ENCODE measurements around the gene CEP192. TPM values are rescaled to one million over a fixed set of nuclear protein-coding genes. Genes with fewer than 3 reads are reported as not detected.

The CEP192 gene
- total and polyA plus RNA-seq, 10 of the 15 experiments (the other 5 are each of a cell fraction or from before 2014, with no cell fraction given): 15.4 to 58.2 (median 29.6) TPM

DNA sequence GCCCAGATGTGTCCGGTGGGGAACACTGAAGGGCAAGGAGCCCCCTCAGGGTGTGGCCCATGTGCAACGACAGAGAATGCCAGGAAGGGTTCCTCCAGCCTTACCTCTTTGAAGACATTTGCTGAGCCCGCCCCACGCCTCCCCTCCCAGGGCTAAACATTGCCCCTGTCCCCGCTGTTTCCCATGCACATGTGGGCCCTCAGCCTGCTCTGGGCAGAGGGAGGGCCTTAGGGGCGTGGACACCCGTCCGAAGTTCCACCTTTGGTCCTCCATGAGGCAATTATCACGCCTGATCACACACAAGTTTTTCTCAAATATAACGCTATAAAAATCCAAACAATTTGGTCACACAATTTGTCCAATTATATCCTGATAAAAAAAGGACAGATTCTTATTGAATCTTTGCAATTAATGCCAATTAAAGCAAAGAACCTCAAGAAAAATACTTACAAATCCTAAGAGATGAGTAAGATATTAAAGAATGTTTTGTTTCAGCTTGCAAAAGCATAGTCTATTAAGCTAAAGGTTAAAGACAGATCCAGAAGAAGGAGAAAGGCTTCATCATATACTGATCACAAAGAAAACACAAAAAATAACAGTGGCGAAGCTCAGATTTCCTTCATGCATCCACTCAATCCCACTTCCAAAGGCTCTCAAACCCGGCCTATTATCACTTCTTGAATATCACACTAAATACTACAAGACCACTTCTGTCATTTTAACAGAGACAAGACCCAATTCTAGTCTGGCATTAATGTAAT, 172.2 kb downstream of the CEP192 start:
- in situ Hi-C loops (cut with MboI): loop anchor here (25.0 kb wide), 1 partner anchor 474 kb away; no protein-coding TSS in a partner anchor
- POLR2A ChIA-PET: no interaction called here

DNA sequence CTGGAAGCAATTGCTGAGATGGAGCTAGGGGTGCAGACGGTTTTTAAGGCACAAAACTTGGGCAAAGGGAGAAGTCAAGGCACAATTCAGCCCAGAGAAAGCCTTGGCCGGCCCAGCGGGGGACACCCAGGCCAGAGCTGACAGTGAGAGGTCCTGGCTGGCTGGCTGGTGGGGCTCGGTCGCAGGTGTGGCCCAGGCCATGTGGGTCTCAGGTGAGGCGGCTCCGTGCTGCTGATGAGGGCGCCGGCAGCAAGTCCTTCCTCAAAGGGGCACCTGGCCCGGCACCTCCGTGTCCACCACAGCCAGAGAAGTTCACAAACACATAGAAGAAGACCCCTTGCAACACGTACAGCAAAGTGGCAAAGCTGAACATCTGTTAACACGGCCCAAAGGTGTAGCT, 173.2 kb downstream of the CEP192 start:
- Histone ChIP-seq H3K9ac (ENCODE audit: control insufficient read depth, insufficient read depth, low read length) (no peak overlapping the region), H3K4me1 (ENCODE audit: control insufficient read depth, insufficient read depth, low read length) (no peaks in the 10 kb centered on the region), H3K4me2 (ENCODE audit: control insufficient read depth, insufficient read depth) (no peak overlapping the region), H3K4me3 (no peak overlapping the region), H3K79me2 (ENCODE audit: control insufficient read depth, insufficient read depth, low read length) (no peaks in the 10 kb centered on the region), H3K27ac (ENCODE audit: control insufficient read depth, insufficient read depth) (no peak overlapping the region), H4K20me1 (ENCODE audit: control insufficient read depth, insufficient read depth) (no peaks in the 10 kb centered on the region), H3K27me3 (replicated peaks in 1 of 2; ENCODE audit: control insufficient read depth in 2 of 2, insufficient read depth in 2 of 2, low read length in 1 of 2) (no peaks in the 10 kb centered on the region; a peak in 1 of 4 replicates), H3K36me3 (ENCODE audit: control insufficient read depth in 2 of 2, insufficient read depth in 2 of 2, low read length in 1 of 2) (no peaks in the 10 kb centered on the region), H2AFZ (ENCODE audit: control insufficient read depth, low read depth, low read length) (no peak overlapping the region), H3K9me3 (replicated peaks; ENCODE audit: control insufficient read depth, insufficient read depth, low read length) (no peaks in the 10 kb centered on the region)
- no TSS peak for BruUV-seq (replicated peaks)
- POLR2A ChIA-PET: no interaction called here
- TF ChIP-seq JUND (IDR thresholded peaks at IDR 0.05; ENCODE audit: low read depth, low read length): no peak
- TF ChIP-seq ZNF622 (IDR thresholded peaks at IDR 0.05): no peak
- no peak for TF ChIP-seq STAT3 (IDR thresholded peaks at IDR 0.05; ENCODE audit: low read depth, low read length)
- TF ChIP-seq ZNF274 (IDR thresholded peaks at IDR 0.05; ENCODE audit: insufficient read depth, insufficient read length): no peak
- TF ChIP-seq GABPA (IDR thresholded peaks at IDR 0.05; ENCODE audit: low read depth): no peak
- TF ChIP-seq EZH2 (IDR thresholded peaks at IDR 0.05; ENCODE audit: borderline replicate concordance, control insufficient read depth, low read depth, low read length): no peak
- TF ChIP-seq BMI1 (IDR thresholded peaks at IDR 0.05; ENCODE audit: borderline replicate concordance): no peak
- intact Hi-C loops (cut with micrococcal nuclease; ENCODE audit: unreplicated experiment) (no loop called here), in situ Hi-C loops (cut with MboI) (loop anchor here (25.0 kb wide), 1 partner anchor 473 kb away; no protein-coding TSS in a partner anchor)
- WGBS (ENCODE audit: insufficient coverage, insufficient replicate concordance, low lambda C conversion rate, missing lambda C conversion rate): 42% methylated on average over 13 of the region's 13 CpGs
- RAD21 ChIA-PET (ENCODE audit: unreplicated experiment): no interaction called here
- CTCF ChIA-PET: no interaction called here
- SMC1A ChIA-PET (ENCODE audit: uncharacterized antibody, unreplicated experiment): no interaction called here
- ATAC-seq: no peak
- DNase-seq (ENCODE audit: low read depth, low spot score): no peak
- no peak for FAIRE-seq

More for the DNA sequence above, 172.2 kb downstream of the CEP192 start:
- no TSS peak for BruUV-seq (replicated peaks)
- Histone ChIP-seq H3K79me2 (ENCODE audit: control insufficient read depth, insufficient read depth, low read length) (no peaks in the 10 kb centered on the region), H4K20me1 (ENCODE audit: control insufficient read depth, insufficient read depth) (no peaks in the 10 kb centered on the region), H3K4me2 (ENCODE audit: control insufficient read depth, insufficient read depth) (no peak overlapping the region), H3K27me3 (replicated peaks in 1 of 2; ENCODE audit: control insufficient read depth in 2 of 2, insufficient read depth in 2 of 2, low read length in 1 of 2) (no peaks in the 10 kb centered on the region; a peak in 1 of 4 replicates), H3K4me3 (no peak overlapping the region), H3K4me1 (ENCODE audit: control insufficient read depth, insufficient read depth, low read length) (no peaks in the 10 kb centered on the region), H2AFZ (ENCODE audit: control insufficient read depth, low read depth, low read length) (no peak overlapping the region), H3K9me3 (replicated peaks; ENCODE audit: control insufficient read depth, insufficient read depth, low read length) (no peaks in the 10 kb centered on the region), H3K9ac (ENCODE audit: control insufficient read depth, insufficient read depth, low read length) (no peak overlapping the region), H3K27ac (ENCODE audit: control insufficient read depth, insufficient read depth) (no peak overlapping the region), H3K36me3 (ENCODE audit: control insufficient read depth in 2 of 2, insufficient read depth in 2 of 2, low read length in 1 of 2) (no peaks in the 10 kb centered on the region)
- ATAC-seq (no peak), FAIRE-seq (no peak), DNase-seq (ENCODE audit: low read depth, low spot score) (no peak)
- ChIA-PET SMC1A (ENCODE audit: uncharacterized antibody, unreplicated experiment) (no interaction called here), CTCF (interaction anchor here (1.0 kb wide), 1 partner anchor 437 kb away, joined by 3 read pairs; no protein-coding TSS in a partner anchor), RAD21 (ENCODE audit: unreplicated experiment) (no interaction called here)
- TF ChIP-seq RB1 (IDR thresholded peaks at IDR 0.05; ENCODE audit: borderline replicate concordance): no peak
- 27% methylated on average over 12 of the region's 12 CpGs for WGBS (ENCODE audit: insufficient coverage, insufficient replicate concordance, low lambda C conversion rate, missing lambda C conversion rate)
- intact Hi-C loops (cut with micrococcal nuclease; ENCODE audit: unreplicated experiment): no loop called here
